Measurements from ENCODE around the gene KHNYN.

KHNYN gene

GRCh38 chr14:24425704-24426103, 4.0 kb upstream of the KHNYN start:
- peak; percentile 35 for DNase-seq

GRCh38 chr14:24426150-24426911, 3.4 kb upstream of the KHNYN start:
- peak; percentile 53 for DNase-seq

- DNase-seq: peak; percentile 87
These were observed 2.7 kb upstream of the KHNYN start for GRCh38 chr14:24426912-24427536.

DNA sequence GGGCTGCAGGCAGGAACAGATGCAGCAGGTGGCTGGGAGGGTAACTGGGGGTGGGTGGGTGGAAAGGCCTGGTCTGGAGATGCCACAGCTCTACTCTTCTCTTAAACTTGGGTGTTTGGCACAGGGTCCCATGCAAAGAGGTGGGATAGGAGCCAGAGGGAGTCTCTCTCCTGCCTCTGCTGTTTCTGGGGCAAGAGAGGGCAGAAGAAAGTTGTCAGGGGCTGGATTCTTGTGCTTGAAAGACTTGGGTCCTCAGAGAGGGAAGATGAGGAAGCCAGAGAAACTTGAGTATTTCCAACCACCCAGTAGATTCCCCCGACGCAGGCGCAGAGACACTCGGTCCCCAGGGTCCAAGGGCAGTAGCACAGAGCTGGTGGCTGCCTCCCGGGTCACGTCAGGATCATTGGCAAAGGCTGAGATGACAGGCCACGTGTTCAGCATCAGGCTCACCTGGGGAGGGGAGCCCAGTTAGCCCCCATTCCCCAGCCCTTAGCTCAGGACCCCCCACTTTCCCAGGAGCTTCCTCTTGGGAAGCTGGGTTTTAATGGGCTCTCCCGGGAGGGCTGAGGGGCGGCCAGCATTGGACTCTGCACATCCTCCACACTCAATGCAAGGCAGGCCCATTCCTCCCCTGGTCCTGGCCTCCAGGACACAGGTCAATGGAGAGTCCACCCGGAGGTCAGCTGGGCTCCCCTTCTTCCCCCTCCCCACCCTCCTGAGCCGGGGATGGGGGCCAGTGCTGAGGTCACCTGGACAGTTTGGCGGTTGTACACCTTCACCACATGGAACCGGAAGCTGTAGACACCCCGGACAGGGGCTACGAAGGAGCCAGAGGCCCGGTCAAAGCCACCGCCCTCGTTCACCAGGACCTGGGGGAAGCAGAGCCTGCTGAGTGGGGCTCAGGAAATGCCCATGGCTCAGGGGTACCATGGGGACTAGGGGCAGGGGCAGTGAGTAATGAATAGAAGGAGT, 1.9 kb upstream of the KHNYN start:
- no peak for DNase-seq

DNA sequence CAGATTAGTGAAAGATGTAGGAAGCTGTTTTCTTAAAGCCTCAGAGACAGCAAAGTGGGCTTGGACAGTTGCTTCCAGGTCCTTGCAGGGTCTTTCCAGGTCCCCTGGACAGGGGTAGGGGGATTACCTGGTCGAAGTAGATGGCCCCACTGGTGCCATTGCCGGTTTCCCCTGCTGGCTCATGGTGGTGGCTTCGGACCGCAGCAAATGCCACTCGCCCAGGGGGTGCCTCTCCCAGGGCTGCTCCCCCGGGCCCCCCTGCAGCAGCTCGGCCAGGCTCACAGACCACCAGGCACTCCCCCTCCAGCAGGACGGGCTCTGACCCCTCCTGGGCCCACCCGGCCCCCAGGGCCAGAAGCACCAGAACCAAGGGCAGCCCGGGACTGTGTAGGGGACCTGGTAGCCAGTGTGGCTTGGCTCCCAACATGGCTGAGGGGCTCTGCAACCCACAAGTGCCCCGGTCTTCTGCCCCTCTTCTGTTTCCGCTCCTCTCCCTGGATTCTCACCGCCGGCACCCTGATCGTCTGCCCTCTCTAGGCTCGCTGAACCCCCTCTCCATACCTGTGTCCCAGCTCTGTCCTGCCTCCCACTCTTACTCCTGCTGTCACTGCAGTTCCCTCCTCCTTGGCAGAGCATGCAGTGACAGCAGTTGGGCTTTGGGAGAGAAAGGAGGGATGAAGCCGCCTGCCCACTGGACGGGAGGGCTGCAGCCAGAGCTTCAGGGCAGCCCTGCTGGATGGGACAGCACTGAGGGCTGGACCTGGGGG, 943 bp upstream of the KHNYN start:
- peak; percentile 31 for DNase-seq

DNA sequence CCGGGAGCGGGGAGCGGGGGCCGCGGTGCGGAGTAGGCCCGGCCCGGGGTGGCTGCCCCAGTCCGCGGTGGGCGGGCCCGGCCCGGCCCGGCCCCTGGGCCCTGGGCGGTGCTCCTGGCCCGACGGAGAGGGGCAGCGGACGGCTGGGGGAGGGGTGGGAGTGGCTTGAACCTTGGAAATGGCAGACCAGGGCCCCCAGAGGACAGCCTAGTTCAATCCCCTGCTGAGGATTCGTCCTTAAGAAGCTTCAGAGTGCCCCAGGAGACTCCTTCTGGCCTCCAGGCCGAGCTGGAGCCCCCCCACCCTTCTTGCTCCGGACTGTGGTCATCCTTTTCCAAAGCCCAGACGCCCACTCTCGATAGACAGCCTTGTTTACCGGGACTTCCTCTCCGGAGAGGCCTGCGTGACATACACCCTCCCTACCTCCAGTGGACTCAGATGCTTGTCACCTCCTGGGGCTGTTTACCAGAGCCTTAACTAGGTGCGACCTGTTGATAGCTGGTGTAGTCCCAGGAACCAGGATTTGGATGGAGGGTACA, 458 bp downstream of the KHNYN start:
- peak; percentile 77 for DNase-seq

DNA sequence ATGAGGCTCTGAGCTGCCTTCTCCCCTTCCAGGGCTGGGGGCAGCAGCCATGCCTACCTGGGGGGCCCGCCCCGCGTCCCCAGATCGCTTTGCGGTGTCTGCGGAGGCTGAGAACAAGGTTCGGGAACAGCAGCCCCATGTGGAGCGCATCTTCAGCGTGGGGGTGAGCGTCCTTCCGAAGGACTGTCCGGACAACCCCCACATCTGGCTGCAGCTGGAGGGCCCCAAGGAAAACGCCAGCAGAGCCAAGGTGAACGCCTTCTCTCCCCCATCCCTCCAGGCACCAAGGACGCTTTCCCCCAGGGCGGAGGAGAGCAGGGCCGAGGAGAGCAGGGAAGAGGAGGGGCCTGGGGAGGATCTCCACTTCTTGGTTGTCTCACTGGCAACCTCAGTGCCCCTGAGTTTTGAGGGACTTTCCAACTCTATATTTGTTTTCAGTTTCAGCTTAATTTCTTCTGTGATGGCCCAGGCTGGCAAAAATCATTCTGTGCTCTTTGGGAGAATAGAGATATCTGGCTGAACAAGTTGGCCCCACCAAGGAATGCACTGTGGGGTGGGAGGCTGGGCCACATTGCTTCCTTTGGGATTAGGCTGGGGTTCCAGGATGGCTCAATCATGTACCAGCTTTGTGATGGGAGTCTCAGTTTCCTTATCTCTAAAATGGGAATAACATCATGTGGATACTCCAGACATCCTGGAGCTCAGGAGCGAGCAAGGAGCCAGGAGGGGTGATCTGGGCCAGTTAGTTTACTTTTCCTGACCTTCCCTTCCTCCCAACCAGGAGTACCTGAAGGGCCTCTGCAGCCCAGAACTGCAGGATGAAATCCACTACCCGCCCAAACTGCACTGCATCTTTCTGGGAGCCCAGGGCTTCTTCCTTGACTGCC, 1.2 kb downstream of the KHNYN start:
- DNase-seq: peak; percentile 28

DNA sequence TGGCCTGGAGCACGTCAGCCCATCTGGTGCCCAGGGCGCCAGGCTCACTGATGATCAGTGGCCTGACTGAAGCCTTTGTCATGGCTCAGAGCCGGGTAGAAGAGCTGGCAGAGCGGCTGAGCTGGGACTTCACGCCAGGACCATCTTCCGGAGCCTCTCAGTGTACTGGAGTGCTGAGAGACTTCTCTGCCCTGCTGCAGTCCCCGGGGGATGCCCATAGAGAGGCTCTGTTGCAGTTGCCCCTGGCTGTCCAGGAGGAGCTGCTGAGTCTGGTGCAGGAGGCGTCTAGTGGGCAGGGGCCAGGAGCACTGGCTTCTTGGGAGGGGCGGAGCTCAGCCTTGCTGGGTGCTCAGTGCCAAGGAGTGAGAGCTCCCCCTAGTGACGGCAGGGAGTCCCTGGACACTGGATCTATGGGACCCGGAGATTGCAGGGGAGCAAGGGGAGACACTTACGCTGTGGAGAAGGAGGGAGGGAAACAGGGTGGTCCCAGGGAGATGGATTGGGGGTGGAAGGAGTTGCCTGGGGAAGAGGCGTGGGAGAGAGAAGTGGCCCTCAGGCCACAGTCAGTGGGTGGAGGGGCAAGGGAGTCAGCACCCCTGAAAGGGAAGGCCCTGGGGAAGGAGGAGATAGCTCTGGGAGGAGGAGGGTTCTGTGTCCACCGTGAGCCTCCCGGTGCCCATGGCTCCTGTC, 2.0 kb downstream of the KHNYN start:
- peak; percentile 94 for DNase-seq

DNA sequence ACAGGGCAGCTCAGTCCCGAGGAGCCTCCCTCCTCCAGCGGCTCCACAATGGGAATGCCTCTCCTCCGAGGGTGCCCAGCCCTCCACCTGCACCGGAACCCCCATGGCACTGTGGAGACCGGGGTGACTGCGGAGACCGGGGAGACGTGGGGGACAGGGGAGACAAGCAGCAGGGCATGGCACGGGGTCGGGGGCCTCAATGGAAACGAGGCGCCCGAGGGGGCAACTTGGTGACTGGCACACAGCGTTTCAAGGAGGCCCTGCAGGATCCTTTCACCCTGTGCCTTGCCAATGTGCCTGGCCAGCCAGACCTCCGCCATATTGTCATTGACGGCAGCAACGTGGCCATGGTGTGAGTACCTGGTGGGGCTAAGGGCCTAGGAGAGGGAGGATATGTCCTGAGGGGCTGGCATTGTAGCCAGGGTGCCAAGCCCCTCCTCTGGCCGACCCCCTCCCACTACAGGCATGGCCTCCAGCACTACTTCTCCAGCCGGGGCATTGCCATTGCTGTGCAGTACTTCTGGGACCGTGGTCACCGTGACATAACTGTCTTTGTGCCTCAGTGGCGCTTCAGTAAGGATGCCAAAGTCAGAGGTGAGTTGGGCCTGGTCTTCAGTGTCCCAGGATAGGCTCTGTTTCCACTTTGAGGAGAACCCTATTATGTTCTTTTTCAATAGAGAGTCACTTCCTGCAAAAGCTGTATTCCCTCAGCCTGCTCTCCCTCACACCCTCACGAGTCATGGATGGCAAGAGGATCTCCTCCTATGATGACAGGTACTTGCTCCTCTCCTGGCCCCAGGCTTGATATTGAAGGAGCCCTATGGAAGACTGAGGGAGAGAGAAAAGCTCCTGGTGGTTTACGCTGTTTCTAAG, 2.7 kb downstream of the KHNYN start:
- no peak for DNase-seq

- no peak for DNase-seq
These were observed 4.3 kb downstream of the KHNYN start for GRCh38 chr14:24434036-24434435.

GRCh38 chr14:24434676-24435075, 4.9 kb downstream of the KHNYN start:
- DNase-seq: no peak

DNA sequence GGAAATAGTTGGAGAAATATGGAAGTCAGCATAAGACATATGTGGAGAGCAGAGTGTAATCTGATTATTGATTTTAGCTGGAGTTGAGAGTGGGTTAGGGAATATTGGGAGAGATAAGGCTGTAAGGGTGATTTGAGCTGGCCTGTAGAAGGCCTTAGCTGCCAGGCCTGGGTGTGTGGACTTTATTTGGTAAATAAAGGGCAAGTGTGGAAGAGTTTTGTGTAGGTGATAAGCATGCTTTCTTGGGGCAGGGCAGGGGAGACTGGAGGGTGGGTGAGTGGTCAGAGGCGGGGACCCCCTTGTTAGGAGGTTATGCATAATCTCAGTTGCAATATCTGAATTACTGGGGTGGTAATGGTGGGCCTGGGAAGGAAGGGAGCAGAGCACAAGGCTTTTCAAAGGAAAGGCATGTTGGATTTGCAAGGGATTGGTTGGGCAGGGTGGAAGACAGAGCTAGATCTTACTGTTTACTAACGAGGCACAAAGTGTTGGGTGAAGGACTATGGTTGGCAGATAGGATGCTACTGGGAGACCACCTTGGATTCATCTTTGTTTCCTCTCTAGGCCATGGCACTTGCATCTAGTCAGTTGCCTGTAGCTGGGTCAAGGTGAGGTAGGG, 5.5 kb downstream of the KHNYN start:
- no peak for DNase-seq

GRCh38 chr14:24435998-24436354, 6.2 kb downstream of the KHNYN start:
- no peak for DNase-seq

- peak; percentile 78 for DNase-seq
These were observed 6.7 kb downstream of the KHNYN start for GRCh38 chr14:24436355-24437019.

DNA sequence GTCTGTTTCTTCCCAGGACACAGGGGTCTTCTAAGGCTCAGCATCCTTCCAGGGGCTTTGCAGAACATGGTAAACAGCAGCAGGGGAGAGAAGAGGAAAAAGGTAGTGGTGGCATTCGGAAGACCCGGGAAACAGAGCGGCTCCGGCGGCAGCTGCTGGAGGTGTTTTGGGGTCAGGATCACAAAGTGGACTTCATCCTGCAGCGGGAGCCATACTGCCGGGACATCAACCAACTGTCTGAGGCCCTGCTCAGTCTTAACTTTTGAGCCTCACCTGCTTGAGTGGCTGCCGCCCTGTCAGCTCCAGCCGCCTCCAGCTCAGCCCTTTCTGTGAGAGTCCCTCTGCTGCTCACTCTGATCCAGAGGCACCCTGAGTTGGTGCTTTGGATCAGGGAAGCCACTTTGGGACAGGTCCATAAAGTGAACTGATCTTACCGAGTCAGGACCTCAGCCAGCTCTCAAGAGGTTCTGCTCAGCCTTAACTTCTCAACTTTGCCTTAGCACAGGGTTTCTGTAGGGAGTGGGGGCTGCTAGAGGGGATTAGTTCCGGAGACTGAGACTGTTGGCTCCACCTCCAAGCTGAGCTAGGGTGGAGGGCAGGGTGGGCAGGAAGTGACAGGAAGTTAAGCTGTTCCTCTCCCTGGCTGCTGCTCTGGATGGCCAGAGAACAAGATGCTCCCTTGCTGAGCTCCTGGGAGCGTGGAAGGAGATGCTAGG, 7.4 kb downstream of the KHNYN start:
- DNase-seq: no peak

DNA sequence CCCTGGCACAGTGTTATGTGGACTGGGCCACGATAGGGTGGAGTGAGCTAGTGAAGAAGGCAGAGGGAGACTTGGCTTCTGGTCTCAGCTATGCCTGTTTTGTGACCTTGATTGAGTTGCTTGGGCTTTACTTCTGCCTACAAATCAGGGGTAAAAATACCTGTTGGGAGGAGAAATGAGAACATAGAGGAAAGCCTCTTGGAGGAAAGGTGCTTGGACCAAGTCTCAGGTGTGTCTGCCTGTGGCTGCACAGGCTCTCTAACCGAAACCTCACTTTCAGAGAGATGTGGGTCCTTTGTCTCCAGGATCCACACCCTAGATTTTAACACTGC, 7.9 kb downstream of the KHNYN start:
- DNase-seq: no peak

DNA sequence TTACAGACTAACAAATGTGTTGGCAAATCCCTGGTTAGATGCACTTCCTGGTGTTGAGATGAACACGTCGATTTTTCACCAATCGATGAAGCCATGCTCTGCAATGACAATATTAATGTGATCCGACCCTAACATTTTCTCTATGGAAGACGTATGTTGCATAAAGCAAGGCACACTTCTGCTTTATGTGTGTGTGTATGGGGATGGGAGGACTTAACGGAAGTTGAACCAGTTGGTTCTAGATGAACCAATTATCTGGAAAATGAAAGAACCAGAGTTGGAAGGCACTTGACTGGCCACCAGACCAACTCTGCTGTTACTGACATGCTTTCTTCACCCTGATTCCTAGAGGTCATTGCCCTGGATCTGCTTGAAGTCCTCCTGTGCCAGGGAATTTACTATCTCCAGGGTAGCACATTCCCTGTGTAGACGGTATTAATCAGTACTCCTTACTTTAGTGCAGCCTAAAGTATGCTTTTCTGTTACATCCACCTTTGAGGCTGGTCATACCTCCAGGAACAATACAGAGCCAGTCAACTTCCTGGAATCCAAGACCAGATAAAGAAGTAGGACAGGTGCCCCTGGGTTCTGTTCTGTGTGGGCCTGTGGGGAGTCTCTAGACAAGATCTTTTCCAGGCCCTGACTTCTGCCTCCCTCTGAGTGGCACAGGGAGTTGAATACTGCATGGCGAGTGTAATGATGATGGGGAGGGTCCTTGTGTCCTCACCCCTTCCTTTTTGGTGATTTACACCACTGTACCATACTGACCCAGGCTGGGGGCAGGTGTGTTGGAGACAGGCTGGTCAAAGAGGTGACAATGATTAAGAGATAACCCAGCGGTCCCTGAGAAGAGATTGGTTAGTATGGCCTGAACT, 8.7 kb downstream of the KHNYN start:
- DNase-seq: no peak

Data from DMS53 (cell line).